Embryonic facial prominence (tissue), 1 donor: ENCODE data around the gene NEBL.

Experiments used
- DNase-seq: peaks from one replicate; pipeline ENCODE4 v3.0.0-alpha.2; 2016; ENCODE audit errors: extremely low spot score

The NEBL gene

GRCh38 chr10:20858292-20859124, 38.6 kb downstream of the NEBL start:
- peak; percentile 68 for DNase-seq

- DNase-seq, result no peak
Measured at GRCh38 chr10:20856484-20856883, 40.6 kb downstream of the NEBL start.

- peak; percentile 66 for DNase-seq
Measured at GRCh38 chr10:20855398-20856038, 41.6 kb downstream of the NEBL start.

- DNase-seq, result no peak
Measured at GRCh38 chr10:20853276-20853675, 43.8 kb downstream of the NEBL start.

- no peak for DNase-seq
Measured at GRCh38 chr10:20852303-20852702, 44.8 kb downstream of the NEBL start.

GRCh38 chr10:20847512-20847911, 49.6 kb downstream of the NEBL start:
- DNase-seq, result no peak

- no peak for DNase-seq
Measured at GRCh38 chr10:20846263-20846662, 50.8 kb downstream of the NEBL start.

GRCh38 chr10:20841419-20841818, 55.7 kb downstream of the NEBL start:
- DNase-seq, result no peak

- no peak for DNase-seq
Measured at GRCh38 chr10:20839910-20840309, 57.2 kb downstream of the NEBL start.

- no peak for DNase-seq
Measured at GRCh38 chr10:20839141-20839540, 58.0 kb downstream of the NEBL start.

- no peak for DNase-seq
Measured at GRCh38 chr10:20836401-20836800, 60.7 kb downstream of the NEBL start.

- DNase-seq, result no peak
Measured at GRCh38 chr10:20835335-20835734, 61.8 kb downstream of the NEBL start.

GRCh38 chr10:20834825-20835224, 62.3 kb downstream of the NEBL start:
- DNase-seq, result no peak

- DNase-seq, result no peak
Measured at GRCh38 chr10:20822825-20823224, 74.3 kb downstream of the NEBL start.

- no peak for DNase-seq
Measured at GRCh38 chr10:20817646-20818045, 79.5 kb downstream of the NEBL start.

- no peak for DNase-seq
Measured at GRCh38 chr10:20817116-20817515, 80.0 kb downstream of the NEBL start.

- DNase-seq, result no peak
Measured at GRCh38 chr10:20814116-20814515, 83.0 kb downstream of the NEBL start.

GRCh38 chr10:20811131-20811530, 86.0 kb downstream of the NEBL start:
- DNase-seq, result no peak

GRCh38 chr10:20809631-20810030, 87.5 kb downstream of the NEBL start:
- no peak for DNase-seq

GRCh38 chr10:20806487-20806886, 90.6 kb downstream of the NEBL start:
- DNase-seq, result no peak

GRCh38 chr10:20797290-20797689, 99.8 kb downstream of the NEBL start:
- no peak for DNase-seq

- no peak for DNase-seq
Measured at GRCh38 chr10:20795391-20795790, 101.7 kb downstream of the NEBL start.

GRCh38 chr10:20785174-20785573, 111.9 kb downstream of the NEBL start:
- no peak for DNase-seq
